NCI-H1092 (cell line): ENCODE measurements around the gene KMT2C.

Experiments used
- DNase-seq: peaks from one replicate; lab custom pipeline; 2025; lab: John Stamatoyannopoulos, UW

KMT2C gene

GRCh38 chr7:152106990-152107389 lies 328.8 kb downstream of the KMT2C start:
- DNase-seq, result no peak

GRCh38 chr7:152105205-152105604 lies 330.6 kb downstream of the KMT2C start:
- DNase-seq, result no peak

GRCh38 chr7:152103691-152104090 lies 332.1 kb downstream of the KMT2C start:
- no peak for DNase-seq

- DNase-seq, result no peak
Measured at GRCh38 chr7:152103066-152103465, 332.7 kb downstream of the KMT2C start.

- DNase-seq, result no peak
Measured at GRCh38 chr7:152097330-152097729, 338.5 kb downstream of the KMT2C start.

GRCh38 chr7:152095771-152096170 lies 340.0 kb downstream of the KMT2C start:
- DNase-seq, result no peak

GRCh38 chr7:152093717-152094116 lies 342.1 kb downstream of the KMT2C start:
- no peak for DNase-seq

- no peak for DNase-seq
Measured at GRCh38 chr7:152090747-152091146, 345.1 kb downstream of the KMT2C start.

- DNase-seq, result no peak
Measured at GRCh38 chr7:152089183-152089582, 346.6 kb downstream of the KMT2C start.

- no peak for DNase-seq
Measured at GRCh38 chr7:152086513-152086912, 349.3 kb downstream of the KMT2C start.

- DNase-seq, result no peak
Measured at GRCh38 chr7:152085131-152085530, 350.7 kb downstream of the KMT2C start.
